Tibial nerve (tissue), 4 donors: ENCODE data around the gene MAB21L2. TPM values are rescaled to one million over a fixed set of nuclear protein-coding genes. Genes with fewer than 3 reads are reported as not detected.

Source experiments
- DNase-seq, 2 donors: peaks; one replicate each; pipeline ENCODE4 v3.0.0-alpha.2; 2019; ENCODE audit warnings: low spot score in 2 of 2
- H3K27ac ChIP-seq, 4 donors: fragments of 200-600 bp; sonication (generic) in 3 of 4; one replicate each; pipeline ENCODE4 v1.5.1; 2017 to 2019; ENCODE audit warnings: mild to moderate bottlenecking in 1 of 4
- H3K27me3 ChIP-seq, 2 donors: fragments of 200-600 bp; sonication (generic) in 1 of 2; one replicate each; pipeline versions ENCODE4 v1.5.1 to v1.6.0; 2017 to 2019
- H3K36me3 ChIP-seq, 3 donors: fragments of 200-600 bp; sonication (generic); one replicate each; pipeline ENCODE4 v1.5.1; 2018 to 2019
- H3K4me1 ChIP-seq, 4 donors: fragments of 200-600 bp; sonication (generic) in 3 of 4; one replicate each; pipeline ENCODE4 v1.5.1; 2017 to 2019
- H3K4me3 ChIP-seq, 4 donors: fragments of 200-600 bp; sonication (generic) in 3 of 4; one replicate each; pipeline ENCODE4 v1.5.1; 2017 to 2019; ENCODE audit warnings: mild to moderate bottlenecking in 1 of 4, moderate library complexity in 1 of 4
- H3K9me3 ChIP-seq, 4 donors: fragments of 200-600 bp; sonication (generic) in 3 of 4; one replicate each; pipeline ENCODE4 v1.5.1; 2017 to 2019
- EP300 ChIP-seq, 2 donors: sonication (generic); formaldehyde crosslinking; IDR thresholded peaks; one replicate each; pipeline ENCODE4 v1.6.1; 2017; ENCODE audit warnings: antibody characterized with exemption in 2 of 2, mild to moderate bottlenecking in 1 of 2
- POLR2A ChIP-seq, 2 donors: fragments of 450-650 bp; IDR thresholded peaks; one replicate each; pipeline ENCODE4 v1.6.1; 2017; ENCODE audit warnings: antibody characterized with exemption in 2 of 2, mild to moderate bottlenecking in 2 of 2, moderate library complexity in 2 of 2
- WGBS, 2 donors: methylation state at CpG; one replicate each; pipeline ENCODE4 v1.1.5; 2018; 5-methylcytosine and 5-hydroxymethylcytosine counted together
- total RNA-seq, 4 donors: library from RNA; depleted of rRNA; stranded (reverse); fragments of >200 nt; gene quantifications; one replicate each; pipeline ENCODE4 v1.1.0, GENCODE V29; 2016
- TF ChIP-seq, protein P1 (sequence below), 5 experiments: fragments of 200-600 bp in 3 of 5; fragments of 450-650 bp in 2 of 5; sonication (generic) in 3 of 5; IDR thresholded peaks; one replicate each; pipeline ENCODE4 v1.5.1; 2016 to 2019; ENCODE audit warnings: antibody characterized with exemption in 5 of 5, mild to moderate bottlenecking in 3 of 5, moderate library complexity in 2 of 5

Gene MAB21L2
- total RNA-seq, 4 donors from 2014 or later = 0.20 TPM; not detected in 3

DNA sequence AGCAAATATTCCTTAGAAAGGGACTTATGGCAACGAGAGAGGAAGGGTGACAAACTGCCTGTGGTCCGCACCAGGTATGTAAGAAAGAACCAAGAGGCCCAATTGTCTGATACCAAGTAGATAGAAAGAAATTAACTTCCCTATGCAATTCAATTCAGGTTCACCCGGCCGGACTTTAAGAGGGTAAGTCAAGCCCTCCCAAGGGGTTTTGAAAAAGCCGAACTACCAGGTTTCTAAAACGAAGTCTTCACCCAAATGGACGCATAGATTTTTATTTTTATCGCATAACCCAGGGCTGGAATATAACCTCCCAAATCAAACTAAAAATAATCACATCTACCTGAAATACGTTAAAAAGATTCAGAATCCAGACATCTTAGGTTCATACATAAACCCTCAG, 1.6 kb upstream of the MAB21L2 start:
- no peak for TF ChIP-seq EP300 (IDR thresholded peaks at IDR 0.05)
- H3K9me3 ChIP-seq = peaks cover 0 to 4% (median 0%) of the 10 kb centered on the region in 4 donors

DNA sequence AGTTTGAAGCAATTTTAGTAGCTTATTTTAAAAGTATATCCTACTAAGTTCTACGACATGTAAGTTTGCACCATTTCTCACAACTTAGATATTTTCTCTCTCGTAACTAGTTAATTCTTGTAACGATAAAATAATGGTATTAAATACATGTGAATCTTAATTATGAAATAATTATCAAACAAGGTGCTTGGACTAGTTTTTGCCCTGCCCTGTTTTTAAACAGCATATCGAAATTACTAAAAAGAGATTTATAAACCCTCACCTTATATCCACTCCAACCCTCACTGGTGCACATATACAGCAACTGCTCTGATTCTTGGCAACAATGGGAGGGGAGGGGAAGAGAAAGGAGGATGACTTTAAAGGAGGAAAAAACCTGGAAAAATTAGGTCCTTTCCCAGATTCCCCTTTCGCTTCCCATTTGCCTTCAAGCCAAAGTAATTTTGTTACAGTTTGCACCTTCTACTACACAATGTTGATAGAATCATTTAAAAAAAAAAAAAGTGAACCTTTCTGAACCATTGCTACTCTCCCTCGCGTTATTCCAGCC, 820 bp upstream of the MAB21L2 start:
- peaks cover 0 to 8% (median 0%) of the 10 kb centered on the region in 4 donors for H3K4me1 ChIP-seq
- H3K36me3 ChIP-seq = peaks cover 0 to 9% (median 0%) of the 10 kb centered on the region in 3 donors
- no peak for DNase-seq
- no peaks in the 10 kb centered on the region for H3K27me3 ChIP-seq
- no peak overlapping the region for H3K4me3 ChIP-seq
- peaks cover 0 to 4% (median 0%) of the 10 kb centered on the region in 4 donors for H3K9me3 ChIP-seq
- 95 to 97% methylated on average over 7 of the region's 7 CpGs for WGBS, 2 donors
- H3K27ac ChIP-seq = no peak overlapping the region
- TF ChIP-seq, protein P1, sequence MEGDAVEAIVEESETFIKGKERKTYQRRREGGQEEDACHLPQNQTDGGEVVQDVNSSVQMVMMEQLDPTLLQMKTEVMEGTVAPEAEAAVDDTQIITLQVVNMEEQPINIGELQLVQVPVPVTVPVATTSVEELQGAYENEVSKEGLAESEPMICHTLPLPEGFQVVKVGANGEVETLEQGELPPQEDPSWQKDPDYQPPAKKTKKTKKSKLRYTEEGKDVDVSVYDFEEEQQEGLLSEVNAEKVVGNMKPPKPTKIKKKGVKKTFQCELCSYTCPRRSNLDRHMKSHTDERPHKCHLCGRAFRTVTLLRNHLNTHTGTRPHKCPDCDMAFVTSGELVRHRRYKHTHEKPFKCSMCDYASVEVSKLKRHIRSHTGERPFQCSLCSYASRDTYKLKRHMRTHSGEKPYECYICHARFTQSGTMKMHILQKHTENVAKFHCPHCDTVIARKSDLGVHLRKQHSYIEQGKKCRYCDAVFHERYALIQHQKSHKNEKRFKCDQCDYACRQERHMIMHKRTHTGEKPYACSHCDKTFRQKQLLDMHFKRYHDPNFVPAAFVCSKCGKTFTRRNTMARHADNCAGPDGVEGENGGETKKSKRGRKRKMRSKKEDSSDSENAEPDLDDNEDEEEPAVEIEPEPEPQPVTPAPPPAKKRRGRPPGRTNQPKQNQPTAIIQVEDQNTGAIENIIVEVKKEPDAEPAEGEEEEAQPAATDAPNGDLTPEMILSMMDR (IDR thresholded peaks at IDR 0.05) = no peak
- TF ChIP-seq EP300 (IDR thresholded peaks at IDR 0.05) = no peak
- TF ChIP-seq POLR2A (IDR thresholded peaks at IDR 0.05) = no peak

More for the DNA sequence above, 1.6 kb upstream of the MAB21L2 start:
- Histone ChIP-seq H3K27me3 (no peaks in the 10 kb centered on the region), H3K4me3 (peak overlapping the region in 1 of 4 donors; percentile 25), H3K4me1 (peaks cover 0 to 8% (median 0%) of the 10 kb centered on the region in 4 donors), H3K27ac (no peak overlapping the region), H3K36me3 (peaks cover 0 to 9% (median 0%) of the 10 kb centered on the region in 3 donors)
- WGBS, 2 donors = 84 to 88% methylated on average over 9 of the region's 9 CpGs
- DNase-seq = no peak

DNA sequence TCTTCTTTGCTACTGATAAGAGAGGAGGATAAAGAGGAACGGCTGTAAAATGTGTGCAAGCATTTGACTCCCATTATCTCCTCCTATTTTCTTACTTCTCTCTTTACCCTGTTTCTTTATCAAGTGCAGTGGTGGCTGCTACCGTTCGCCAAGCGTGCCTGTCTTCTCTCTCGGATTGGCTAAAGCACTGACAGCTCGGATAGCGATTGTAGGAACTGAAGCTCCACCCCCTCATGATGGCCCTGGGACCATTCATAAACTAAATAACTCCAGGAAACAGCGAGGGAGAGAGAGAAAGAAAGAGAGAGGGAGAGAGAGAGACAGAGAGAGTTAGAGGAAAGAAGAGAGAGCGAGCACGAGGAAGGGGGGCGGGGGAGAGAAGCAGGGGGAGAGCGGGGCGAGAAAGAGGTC, 305 bp upstream of the MAB21L2 start:
- H3K4me3 ChIP-seq = peak overlapping the region in 2 of 4 donors; percentile 37 to 53
- no peak for DNase-seq
- H3K27me3 ChIP-seq = no peaks in the 10 kb centered on the region
- peaks cover 0 to 8% (median 0%) of the 10 kb centered on the region in 4 donors for H3K4me1 ChIP-seq
- peak overlapping the region in 1 of 4 donors; percentile 15 for H3K27ac ChIP-seq
- H3K9me3 ChIP-seq = peaks cover 0 to 4% (median 0%) of the 10 kb centered on the region in 4 donors
- 73 to 83% methylated on average over 13 of the region's 13 CpGs for WGBS, 2 donors
- TF ChIP-seq POLR2A (IDR thresholded peaks at IDR 0.05) = no peak
- TF ChIP-seq EP300 (IDR thresholded peaks at IDR 0.05) = no peak
- TF ChIP-seq, protein P1 (IDR thresholded peaks at IDR 0.05) = no peak
- peaks cover 0 to 9% (median 0%) of the 10 kb centered on the region in 3 donors for H3K36me3 ChIP-seq

DNA sequence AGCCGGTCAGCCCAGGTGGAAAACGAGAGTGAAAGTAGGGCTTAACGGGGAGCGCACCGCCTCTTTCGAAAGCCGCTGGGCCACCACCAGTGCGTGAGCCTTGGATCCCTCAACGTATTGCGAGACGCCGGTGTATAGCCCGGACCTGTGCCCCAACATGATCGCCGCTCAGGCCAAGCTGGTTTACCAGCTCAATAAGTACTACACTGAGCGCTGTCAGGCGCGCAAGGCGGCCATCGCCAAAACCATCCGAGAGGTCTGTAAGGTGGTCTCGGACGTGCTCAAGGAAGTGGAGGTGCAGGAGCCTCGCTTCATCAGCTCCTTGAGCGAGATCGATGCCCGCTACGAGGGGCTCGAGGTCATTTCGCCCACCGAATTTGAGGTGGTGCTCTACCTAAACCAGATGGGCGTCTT, 929 bp downstream of the MAB21L2 start:
- WGBS, 2 donors = 33 to 43% methylated on average over 21 to 32 of the region's 32 CpGs
- Histone ChIP-seq H3K36me3 (peaks cover 0 to 14% (median 0%) of the 10 kb centered on the region in 3 donors), H3K9me3 (peaks cover 0 to 4% (median 0%) of the 10 kb centered on the region in 4 donors), H3K27me3 (no peaks in the 10 kb centered on the region), H3K4me3 (peak overlapping the region; percentile 23 to 53 (median 34)), H3K4me1 (peaks cover 0 to 8% (median 0%) of the 10 kb centered on the region in 4 donors), H3K27ac (peak overlapping the region in 1 of 4 donors; percentile 51)
- no peak for DNase-seq
- TF ChIP-seq POLR2A (IDR thresholded peaks at IDR 0.05) = no peak
- no peak for TF ChIP-seq EP300 (IDR thresholded peaks at IDR 0.05)
- TF ChIP-seq, protein P1 (IDR thresholded peaks at IDR 0.05) = no peak

DNA sequence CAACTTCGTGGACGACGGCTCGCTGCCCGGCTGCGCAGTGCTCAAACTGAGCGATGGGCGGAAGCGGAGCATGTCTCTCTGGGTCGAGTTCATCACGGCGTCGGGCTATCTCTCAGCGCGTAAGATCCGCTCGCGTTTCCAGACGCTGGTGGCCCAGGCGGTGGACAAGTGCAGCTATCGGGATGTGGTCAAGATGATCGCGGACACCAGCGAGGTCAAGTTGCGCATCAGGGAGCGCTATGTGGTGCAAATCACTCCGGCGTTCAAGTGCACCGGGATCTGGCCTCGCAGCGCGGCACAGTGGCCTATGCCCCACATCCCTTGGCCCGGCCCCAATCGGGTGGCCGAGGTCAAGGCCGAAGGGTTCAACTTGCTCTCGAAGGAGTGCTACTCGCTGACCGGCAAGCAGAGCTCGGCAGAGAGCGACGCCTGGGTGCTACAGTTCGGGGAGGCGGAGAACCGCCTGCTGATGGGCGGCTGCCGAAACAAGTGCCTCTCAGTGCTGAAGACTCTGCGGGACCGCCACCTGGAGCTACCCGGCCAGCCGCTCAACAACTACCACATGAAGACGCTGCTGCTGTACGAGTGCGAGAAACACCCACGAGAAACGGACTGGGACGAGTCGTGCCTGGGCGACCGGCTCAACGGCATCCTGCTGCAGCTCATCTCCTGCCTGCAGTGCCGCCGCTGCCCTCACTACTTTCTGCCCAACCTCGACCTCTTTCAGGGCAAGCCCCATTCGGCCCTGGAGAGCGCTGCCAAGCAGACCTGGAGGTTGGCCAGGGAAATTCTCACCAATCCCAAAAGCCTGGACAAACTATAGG, 1.5 kb downstream of the MAB21L2 start:
- DNase-seq = no peak
- H3K27ac ChIP-seq = peak overlapping the region in 1 of 4 donors; percentile 51
- no peak for TF ChIP-seq EP300 (IDR thresholded peaks at IDR 0.05)
- peaks cover 0 to 8% (median 0%) of the 10 kb centered on the region in 4 donors for H3K4me1 ChIP-seq
- H3K36me3 ChIP-seq = peaks cover 0 to 19% (median 0%) of the 10 kb centered on the region in 3 donors
- H3K4me3 ChIP-seq = peak overlapping the region; percentile 23 to 53 (median 34)
- no peaks in the 10 kb centered on the region for H3K27me3 ChIP-seq
- H3K9me3 ChIP-seq = peaks cover 0 to 4% (median 0%) of the 10 kb centered on the region in 4 donors
- WGBS, 2 donors = 45 to 51% methylated on average over 41 to 51 of the region's 66 CpGs
